IPS-15b (cell line): ENCODE measurements around the gene ATG7.
"Not testable (repeated sequence)": the region's sequence is repeated elsewhere in the genome, so short reads cannot be mapped to it uniquely, and the experiment has no call there.

Experiments used
- H3K27me3 ChIP-seq: one replicate; pipeline ENCODE4 v1.6.1; 2013; ENCODE audit warnings: low read length; ENCODE audit not compliant: control insufficient read depth, insufficient read depth
- H3K36me3 ChIP-seq: one replicate; pipeline ENCODE4 v1.6.1; 2013; ENCODE audit warnings: low read length; ENCODE audit not compliant: control insufficient read depth, insufficient read depth
- H3K4me1 ChIP-seq: one replicate; pipeline ENCODE4 v1.6.1; 2013; ENCODE audit warnings: mild to moderate bottlenecking, low read length; ENCODE audit not compliant: control insufficient read depth, insufficient read depth
- H3K4me3 ChIP-seq: one replicate; pipeline ENCODE4 v1.5.1; 2013; ENCODE audit warnings: low read depth, low read length
- H3K9ac ChIP-seq: one replicate; pipeline ENCODE4 v1.6.1; 2013; ENCODE audit warnings: low read depth, mild to moderate bottlenecking, low read length
- H3K9me3 ChIP-seq: one replicate; pipeline ENCODE4 v1.6.1; 2013; ENCODE audit warnings: mild to moderate bottlenecking, low read length; ENCODE audit not compliant: control insufficient read depth, insufficient read depth

Gene ATG7

DNA sequence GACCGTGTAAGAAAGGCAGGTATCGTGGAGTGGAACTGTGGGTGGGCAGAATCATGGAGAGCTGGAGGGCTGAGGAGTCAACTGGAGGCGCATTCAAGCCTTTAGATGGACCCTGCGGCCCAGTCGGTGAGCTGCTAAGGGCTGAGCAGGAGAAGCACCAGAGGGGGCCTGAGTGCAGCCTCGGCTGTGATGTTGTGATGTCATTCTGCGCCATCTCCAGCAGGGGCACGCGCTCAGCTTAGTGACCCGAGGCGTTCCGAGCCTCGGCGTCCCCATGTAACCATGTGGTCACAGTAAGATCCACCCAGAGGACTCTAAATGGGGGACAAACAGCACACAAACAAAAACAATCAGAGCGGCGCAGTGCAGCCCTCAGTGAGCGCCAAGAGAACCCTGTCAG lies 294.7 kb downstream of the ATG7 start:
- Histone ChIP-seq H3K4me1 (no peaks in the 10 kb centered on the region), H3K4me3 (no peak overlapping the region), H3K27me3 (no peaks in the 10 kb centered on the region), H3K36me3 (peaks cover 8% of the 10 kb centered on the region), H3K9ac (no peak overlapping the region), H3K9me3 (no peaks in the 10 kb centered on the region)

- Histone ChIP-seq H3K27me3 (no peaks in the 10 kb centered on the region), H3K9me3 (no peaks in the 10 kb centered on the region), H3K4me3 (no peak overlapping the region), H3K9ac (no peak overlapping the region), H3K36me3 (peaks cover 5% of the 10 kb centered on the region), H3K4me1 (no peaks in the 10 kb centered on the region)
These were observed 295.6 kb downstream of the ATG7 start for GRCh38 chr3:11567516-11568467.

- H3K9me3 ChIP-seq, result no peaks in the 10 kb centered on the region
- H3K9ac ChIP-seq, result no peak overlapping the region
- H3K4me1 ChIP-seq, result no peaks in the 10 kb centered on the region
- H3K36me3 ChIP-seq, result peaks cover 4% of the 10 kb centered on the region
- H3K27me3 ChIP-seq, result no peaks in the 10 kb centered on the region
- H3K4me3 ChIP-seq, result no peak overlapping the region
These were observed 296.4 kb downstream of the ATG7 start for GRCh38 chr3:11568503-11569155.

DNA sequence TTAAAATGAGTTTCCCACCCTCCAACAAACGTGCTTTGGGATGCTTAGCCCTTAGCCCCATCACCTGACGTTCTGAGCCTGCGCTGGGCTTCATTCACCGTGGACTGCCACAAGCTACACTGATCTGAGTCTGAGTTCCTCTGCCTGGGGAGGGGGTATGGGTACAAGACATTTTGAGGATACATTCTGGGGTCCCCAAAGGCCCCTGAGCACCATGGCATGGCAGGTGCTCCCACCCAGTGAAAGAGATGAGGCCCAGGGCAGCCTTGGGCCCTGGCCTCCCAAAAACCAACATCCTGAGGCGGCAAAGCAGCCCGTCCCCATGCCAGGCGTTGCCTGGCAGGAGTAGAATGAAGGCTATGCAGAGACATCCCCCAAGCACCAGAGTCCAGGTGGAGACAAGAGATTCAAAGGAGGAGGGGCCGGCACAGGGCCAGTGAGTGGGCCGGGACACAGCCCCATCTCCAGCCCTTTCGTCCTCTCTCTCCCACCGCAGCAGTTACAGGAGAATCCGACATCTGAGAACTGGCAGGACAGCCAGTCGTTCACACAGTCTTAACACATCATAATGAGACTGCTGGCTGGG lies 297.1 kb downstream of the ATG7 start:
- Histone ChIP-seq H3K27me3 (no peaks in the 10 kb centered on the region), H3K9me3 (no peaks in the 10 kb centered on the region), H3K9ac (no peak overlapping the region), H3K36me3 (peaks cover 4% of the 10 kb centered on the region), H3K4me3 (no peak overlapping the region), H3K4me1 (no peaks in the 10 kb centered on the region)

DNA sequence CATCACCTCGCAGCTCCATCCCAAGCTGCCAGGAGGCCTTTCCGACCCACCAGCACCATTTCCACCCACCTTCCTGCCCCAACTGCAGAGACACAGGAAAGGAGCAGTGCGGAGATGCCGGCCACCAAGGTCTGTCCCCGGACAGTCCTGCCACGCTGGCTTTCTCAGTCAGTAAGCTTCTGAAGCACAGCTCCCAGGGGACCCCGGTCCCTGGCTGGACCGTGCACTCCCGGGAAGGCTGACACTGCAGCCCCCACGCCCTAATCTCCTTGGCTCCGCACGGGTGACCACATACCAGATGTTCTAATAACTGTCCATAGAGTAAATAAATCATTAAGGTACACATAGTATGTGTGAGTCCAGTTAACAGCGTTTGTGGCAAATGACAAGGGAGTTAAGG lies 298.1 kb downstream of the ATG7 start:
- Histone ChIP-seq H3K4me3 (no peak overlapping the region), H3K9me3 (no peaks in the 10 kb centered on the region), H3K36me3 (peaks cover 2% of the 10 kb centered on the region), H3K4me1 (no peaks in the 10 kb centered on the region), H3K9ac (no peak overlapping the region), H3K27me3 (no peaks in the 10 kb centered on the region)

- H3K27me3 ChIP-seq, result no peaks in the 10 kb centered on the region
- peak overlapping the region; percentile 26 for H3K9ac ChIP-seq
- H3K4me3 ChIP-seq, result no peak overlapping the region
- no peaks in the 10 kb centered on the region for H3K4me1 ChIP-seq
- no peaks in the 10 kb centered on the region for H3K9me3 ChIP-seq
- no peaks in the 10 kb centered on the region for H3K36me3 ChIP-seq
These were observed 298.7 kb downstream of the ATG7 start for GRCh38 chr3:11570789-11571495.

- H3K9me3 ChIP-seq, H3K4me3 ChIP-seq, H3K27me3 ChIP-seq, H3K36me3 ChIP-seq, H3K4me1 ChIP-seq, H3K9ac ChIP-seq: not testable (repeated sequence)
These were observed 300.5 kb downstream of the ATG7 start for GRCh38 chr3:11572660-11573059.

DNA sequence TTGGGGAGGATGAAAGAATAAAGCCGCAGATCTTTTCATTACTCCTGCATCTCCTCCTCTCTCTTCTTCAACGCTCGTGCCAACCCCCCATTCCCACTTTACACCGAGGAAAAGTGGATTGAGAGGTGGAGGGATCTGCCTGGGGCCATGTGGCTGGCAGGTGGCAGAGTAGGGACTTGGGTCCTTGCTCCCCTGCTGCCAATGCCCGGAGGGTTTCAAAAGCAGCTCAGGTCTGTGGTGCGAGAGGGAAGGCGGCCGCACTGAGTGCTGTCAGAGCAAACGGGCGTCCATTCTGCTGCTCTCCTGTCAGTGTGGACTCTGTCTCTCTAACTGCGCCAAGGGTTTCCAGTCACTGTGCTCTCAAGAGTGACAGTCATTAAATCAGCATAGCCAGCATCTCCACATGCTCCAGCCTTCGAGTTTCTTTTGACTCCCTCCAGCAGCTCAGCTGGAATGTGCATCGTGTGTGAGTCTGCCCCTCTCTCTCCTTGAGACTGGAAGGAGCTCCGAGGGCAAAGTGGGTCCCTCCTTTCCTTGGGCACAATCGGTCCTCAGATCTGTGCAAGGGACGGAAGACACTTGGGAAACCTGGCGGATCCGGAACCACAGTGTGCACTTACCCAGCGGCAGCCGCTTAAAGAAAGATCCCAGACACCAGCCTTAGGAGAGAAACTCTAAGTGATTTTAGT lies 302.9 kb downstream of the ATG7 start:
- H3K36me3 ChIP-seq, result no peaks in the 10 kb centered on the region
- H3K9me3 ChIP-seq, result no peaks in the 10 kb centered on the region
- no peaks in the 10 kb centered on the region for H3K27me3 ChIP-seq
- no peak overlapping the region for H3K4me3 ChIP-seq
- H3K9ac ChIP-seq, result no peak overlapping the region
- no peaks in the 10 kb centered on the region for H3K4me1 ChIP-seq

GRCh38 chr3:11575677-11576076 lies 303.5 kb downstream of the ATG7 start:
- no peaks in the 10 kb centered on the region for H3K4me1 ChIP-seq
- no peaks in the 10 kb centered on the region for H3K27me3 ChIP-seq
- no peak overlapping the region for H3K4me3 ChIP-seq
- H3K36me3 ChIP-seq, result no peaks in the 10 kb centered on the region
- no peak overlapping the region for H3K9ac ChIP-seq
- H3K9me3 ChIP-seq, result no peaks in the 10 kb centered on the region

- Histone ChIP-seq H3K4me3 (no peak overlapping the region), H3K4me1 (peaks cover 3% of the 10 kb centered on the region), H3K9me3 (no peaks in the 10 kb centered on the region), H3K36me3 (no peaks in the 10 kb centered on the region), H3K9ac (no peak overlapping the region), H3K27me3 (no peaks in the 10 kb centered on the region)
These were observed 304.3 kb downstream of the ATG7 start for GRCh38 chr3:11576453-11576852.

DNA sequence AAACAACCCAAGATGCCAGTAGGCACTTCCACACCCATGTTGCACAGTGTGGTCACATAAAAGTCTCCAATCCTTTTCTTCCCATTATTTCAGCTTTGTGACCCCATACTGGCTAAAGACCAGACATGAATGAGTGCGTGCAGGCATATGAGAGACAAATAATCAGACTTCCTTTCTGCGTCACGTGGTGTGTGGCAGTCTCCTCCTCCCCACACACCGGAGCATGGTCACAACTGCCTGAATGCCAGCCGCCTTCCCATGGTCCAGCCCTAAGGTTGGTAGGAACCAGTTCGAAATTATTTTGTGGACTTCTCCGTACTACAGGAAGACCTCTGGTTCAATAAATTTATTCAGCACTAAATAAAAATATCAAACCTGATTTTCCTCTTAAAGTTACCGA lies 306.0 kb downstream of the ATG7 start:
- Histone ChIP-seq H3K36me3 (no peaks in the 10 kb centered on the region), H3K27me3 (no peaks in the 10 kb centered on the region), H3K4me3 (no peak overlapping the region), H3K9me3 (no peaks in the 10 kb centered on the region), H3K4me1 (peaks cover 13% of the 10 kb centered on the region), H3K9ac (no peak overlapping the region)
